IMR-90 (cell line): Measurements from ENCODE around the gene SARNP.

Source experiments
- CEBPB ChIP-seq: IDR thresholded peaks from 2 replicates; pipeline ENCODE4 v1.6.1; 2012; ENCODE audit warnings: low read depth, low read length, improper control_type of control experiment
- CTCF ChIP-seq: conservative IDR thresholded peaks from 2 replicates; pipeline ENCODE4 v1.5.1; 2012; ENCODE audit warnings: mild to moderate bottlenecking, low read depth, low read length, improper control_type of control experiment
- ELK1 ChIP-seq: fragments of 150-350 bp; IDR thresholded peaks from 2 replicates; pipeline ENCODE4 v1.6.1; 2016; ENCODE audit warnings: low read depth, mild to moderate bottlenecking, low read length, moderate library complexity, borderline replicate concordance
- MAFK ChIP-seq: IDR thresholded peaks from 2 replicates; pipeline ENCODE4 v1.6.1; 2012; ENCODE audit warnings: low read depth, low read length, improper control_type of control experiment
- RAD21 ChIP-seq: IDR thresholded peaks from 2 replicates; pipeline ENCODE4 v1.6.1; 2012; ENCODE audit warnings: low read length, improper control_type of control experiment
- RFX5 ChIP-seq: IDR thresholded peaks from 2 replicates; pipeline ENCODE4 v1.8.0; 2012; ENCODE audit warnings: low read depth, mild to moderate bottlenecking, low read length, moderate library complexity

GRCh38 chr12:55728186-55728938 lies 89.2 kb downstream of the SARNP start:
- TF ChIP-seq ELK1 (no peak), CTCF (no peak), RAD21 (no peak), CEBPB (no peak), MAFK (no peak), RFX5 (no peak)
